Cardiac fibroblast (primary cell): ENCODE measurements around the gene TSPAN9.

Experiments used
- DNase-seq, 2 donors: peaks; one replicate each; pipeline versions ENCODE4 v3.0.0 to v3.0.0-alpha.2; 2010; ENCODE audit warnings: low read depth in 2 of 2
- H3K4me3 ChIP-seq, 2 donors: replicated peaks in 1 of 2; 1 replicate in 1 of 2; 2 replicates in 1 of 2; pipeline ENCODE4 v1.5.1; 2011; ENCODE audit warnings: low read depth in 2 of 2, low read length in 2 of 2, mild to moderate bottlenecking in 2 of 2, moderate library complexity in 1 of 2
- CTCF ChIP-seq: IDR thresholded peaks from one replicate; pipeline ENCODE4 v1.5.1; 2011; ENCODE audit warnings: low read depth, mild to moderate bottlenecking, low read length, inconsistent platforms

TSPAN9 gene

GRCh38 chr12:3139760-3140159 is 62.6 kb downstream of the TSPAN9 start:
- no peak overlapping the region for H3K4me3 ChIP-seq
- no peak for TF ChIP-seq CTCF
- DNase-seq = no peak

GRCh38 chr12:3140284-3140683 is 63.1 kb downstream of the TSPAN9 start:
- no peak for DNase-seq
- no peak for TF ChIP-seq CTCF
- no peak overlapping the region for H3K4me3 ChIP-seq

GRCh38 chr12:3141339-3142321 is 64.5 kb downstream of the TSPAN9 start:
- DNase-seq = no peak
- no peak overlapping the region for H3K4me3 ChIP-seq

GRCh38 chr12:3142386-3142785 is 65.2 kb downstream of the TSPAN9 start:
- no peak for TF ChIP-seq CTCF
- H3K4me3 ChIP-seq = no peak overlapping the region
- DNase-seq = no peak

More at GRCh38 chr12:3141339-3142321, 64.5 kb downstream of the TSPAN9 start:
- TF ChIP-seq CTCF = no peak

- H3K4me3 ChIP-seq = no peak overlapping the region
- DNase-seq = no peak
- no peak for TF ChIP-seq CTCF
These were observed 67.3 kb downstream of the TSPAN9 start for GRCh38 chr12:3144495-3144894.

GRCh38 chr12:3145033-3145432 is 67.9 kb downstream of the TSPAN9 start:
- DNase-seq = no peak
- no peak overlapping the region for H3K4me3 ChIP-seq
- no peak for TF ChIP-seq CTCF
